Astrocyte (in vitro differentiated cells and primary cell): ENCODE measurements around the gene GTPBP3. TPM values are rescaled to one million over a fixed set of nuclear protein-coding genes. Genes with fewer than 3 reads are reported as not detected.

ENCODE experiments used
- DNase-seq: peaks from one replicate; pipeline ENCODE4 v3.0.0-alpha.2; 2010; ENCODE audit warnings: low read depth
- FAIRE-seq: peaks from 2 replicates; lab custom pipeline; 2011; peaks lifted over from hg19 to GRCh38; lab: Jason Lieb, UNC
- H2AFZ ChIP-seq: 2 replicates; pipeline ENCODE4 v1.6.0; 2012; ENCODE audit warnings: low read depth, low read length, inconsistent platforms
- H3K27ac ChIP-seq: 2 replicates; pipeline ENCODE4 v1.5.1; 2011; ENCODE audit warnings: low read depth, low read length, inconsistent platforms
- H3K27me3 ChIP-seq: 2 replicates; pipeline ENCODE4 v1.6.0; 2011; ENCODE audit warnings: low read length, inconsistent platforms; ENCODE audit not compliant: insufficient read depth
- H3K36me3 ChIP-seq: 2 replicates; pipeline ENCODE4 v1.5.1; 2011; ENCODE audit warnings: low read length, inconsistent platforms; ENCODE audit not compliant: insufficient read depth
- H3K4me1 ChIP-seq: 2 replicates; pipeline ENCODE4 v1.5.1; 2011; ENCODE audit warnings: low read length, inconsistent platforms; ENCODE audit not compliant: insufficient read depth
- H3K4me2 ChIP-seq: 2 replicates; pipeline ENCODE4 v1.6.0; 2012; ENCODE audit warnings: low read length, inconsistent platforms
- H3K4me3 ChIP-seq: 2 replicates; pipeline ENCODE4 v1.5.1; 2011; ENCODE audit warnings: low read depth, mild to moderate bottlenecking, low read length, inconsistent platforms; ENCODE audit not compliant: insufficient read depth
- H3K79me2 ChIP-seq: 2 replicates; pipeline ENCODE4 v1.6.0; 2012; ENCODE audit warnings: mild to moderate bottlenecking, low read length, inconsistent platforms; ENCODE audit not compliant: insufficient read depth
- H3K9ac ChIP-seq: 2 replicates; pipeline ENCODE4 v1.6.0; 2012; ENCODE audit warnings: mild to moderate bottlenecking, low read length, inconsistent platforms
- H3K9me3 ChIP-seq: 2 replicates; pipeline ENCODE4 v1.5.1; 2012; ENCODE audit warnings: low read depth, mild to moderate bottlenecking, low read length, inconsistent platforms; ENCODE audit not compliant: insufficient read depth
- H4K20me1 ChIP-seq: 2 replicates; pipeline ENCODE4 v1.6.0; 2012; ENCODE audit warnings: low read length, inconsistent platforms; ENCODE audit not compliant: insufficient read depth
- H3K27ac Mint-ChIP-seq: one replicate; pipeline ENCODE4 v1.8.0; 2021; ENCODE audit warnings: mild to moderate bottlenecking, mixed read lengths; ENCODE audit not compliant: unreplicated experiment
- H3K27me3 Mint-ChIP-seq: one replicate; pipeline ENCODE4 v1.8.0; 2021; ENCODE audit warnings: low read depth, mixed read lengths; ENCODE audit not compliant: unreplicated experiment
- H3K36me3 Mint-ChIP-seq: one replicate; pipeline ENCODE4 v1.8.0; 2021; ENCODE audit warnings: low read depth, mixed read lengths; ENCODE audit not compliant: unreplicated experiment
- H3K4me1 Mint-ChIP-seq: one replicate; pipeline ENCODE4 v1.8.0; 2021; ENCODE audit warnings: low read depth, mixed read lengths; ENCODE audit not compliant: unreplicated experiment
- H3K4me3 Mint-ChIP-seq: one replicate; pipeline ENCODE4 v1.8.0; 2021; ENCODE audit warnings: mild to moderate bottlenecking, moderate library complexity, mixed read lengths; ENCODE audit not compliant: unreplicated experiment
- H3K9me3 Mint-ChIP-seq: one replicate; pipeline ENCODE4 v1.8.0; 2021; ENCODE audit warnings: mild to moderate bottlenecking, mixed read lengths; ENCODE audit not compliant: unreplicated experiment
- EZH2 ChIP-seq: IDR thresholded peaks from 2 replicates; pipeline ENCODE4 v1.6.1; 2012; ENCODE audit warnings: mild to moderate bottlenecking, low read length, inconsistent platforms; ENCODE audit not compliant: insufficient read depth
- total RNA-seq: library from RNA; stranded (reverse); gene quantifications from 2 replicates; pipeline ENCODE4 v1.2.1, GENCODE V29; 2021
- TF ChIP-seq, protein P1 (sequence below): IDR thresholded peaks from 2 replicates; pipeline ENCODE4 v1.5.1; 2011; ENCODE audit warnings: low read depth, mild to moderate bottlenecking, inconsistent platforms, low read length, moderate library complexity; ENCODE audit not compliant: insufficient read depth

Gene GTPBP3
- total RNA-seq, 1 donor from 2014 or later: 21.7 TPM

DNA sequence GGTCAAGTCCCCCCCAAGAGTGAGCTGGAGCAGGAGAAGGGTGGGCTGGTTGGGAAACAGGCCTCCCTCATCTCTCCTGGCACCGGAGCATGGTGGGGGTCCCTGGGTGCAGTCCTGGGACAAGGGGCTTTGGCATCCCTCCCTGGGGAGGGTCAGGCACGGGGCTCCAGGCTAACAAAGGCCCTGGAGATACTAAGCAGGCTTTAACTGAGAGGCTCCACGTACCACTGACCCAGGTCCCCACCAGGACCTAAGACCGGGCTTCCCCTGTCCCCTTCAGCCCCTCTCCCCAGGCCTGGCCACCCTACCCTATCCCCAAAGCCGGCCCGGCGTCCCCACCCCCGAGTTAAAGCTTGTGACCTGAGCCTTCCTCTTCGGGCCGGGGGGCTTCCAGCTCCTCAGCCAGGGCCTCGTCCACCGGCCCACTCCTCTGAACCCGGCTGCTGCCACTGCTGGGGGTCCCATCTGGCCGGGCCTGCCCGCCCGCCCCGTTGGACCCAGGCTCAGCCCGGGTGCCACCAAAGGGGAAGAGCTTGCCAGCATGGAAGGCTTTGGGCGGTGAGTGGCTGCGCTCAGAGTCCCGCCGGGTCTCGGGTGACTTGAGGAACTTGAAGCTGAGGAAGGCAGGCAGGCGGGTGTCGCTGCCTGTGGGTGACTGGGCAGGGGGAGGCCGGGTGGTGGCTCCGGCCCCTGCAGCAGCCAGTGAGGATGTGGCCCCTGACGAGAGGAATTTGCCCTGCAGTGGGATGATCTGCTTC is 12.8 kb upstream of the GTPBP3 start:
- Histone ChIP-seq H3K27me3 (no peaks in the 10 kb centered on the region), H3K9ac (no peak overlapping the region), H3K4me3 (no peak overlapping the region), H3K4me2 (no peak overlapping the region), H4K20me1 (peaks cover 13% of the 10 kb centered on the region), H2AFZ (no peak overlapping the region), H3K9me3 (no peaks in the 10 kb centered on the region), H3K36me3 (no peaks in the 10 kb centered on the region), H3K79me2 (no peaks in the 10 kb centered on the region), H3K4me1 (peaks cover 3% of the 10 kb centered on the region), H3K27ac (no peak overlapping the region)
- no peak for FAIRE-seq
- Mint-ChIP-seq H3K4me3 (no peak overlapping the region), H3K4me1 (peaks cover 6% of the 10 kb centered on the region), H3K9me3 (no peaks in the 10 kb centered on the region), H3K36me3 (peaks cover 10% of the 10 kb centered on the region), H3K27ac (no peak overlapping the region), H3K27me3 (peaks cover 2% of the 10 kb centered on the region)
- DNase-seq: no peak
- TF ChIP-seq EZH2: no peak
- TF ChIP-seq, protein P1, sequence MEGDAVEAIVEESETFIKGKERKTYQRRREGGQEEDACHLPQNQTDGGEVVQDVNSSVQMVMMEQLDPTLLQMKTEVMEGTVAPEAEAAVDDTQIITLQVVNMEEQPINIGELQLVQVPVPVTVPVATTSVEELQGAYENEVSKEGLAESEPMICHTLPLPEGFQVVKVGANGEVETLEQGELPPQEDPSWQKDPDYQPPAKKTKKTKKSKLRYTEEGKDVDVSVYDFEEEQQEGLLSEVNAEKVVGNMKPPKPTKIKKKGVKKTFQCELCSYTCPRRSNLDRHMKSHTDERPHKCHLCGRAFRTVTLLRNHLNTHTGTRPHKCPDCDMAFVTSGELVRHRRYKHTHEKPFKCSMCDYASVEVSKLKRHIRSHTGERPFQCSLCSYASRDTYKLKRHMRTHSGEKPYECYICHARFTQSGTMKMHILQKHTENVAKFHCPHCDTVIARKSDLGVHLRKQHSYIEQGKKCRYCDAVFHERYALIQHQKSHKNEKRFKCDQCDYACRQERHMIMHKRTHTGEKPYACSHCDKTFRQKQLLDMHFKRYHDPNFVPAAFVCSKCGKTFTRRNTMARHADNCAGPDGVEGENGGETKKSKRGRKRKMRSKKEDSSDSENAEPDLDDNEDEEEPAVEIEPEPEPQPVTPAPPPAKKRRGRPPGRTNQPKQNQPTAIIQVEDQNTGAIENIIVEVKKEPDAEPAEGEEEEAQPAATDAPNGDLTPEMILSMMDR: no peak

DNA sequence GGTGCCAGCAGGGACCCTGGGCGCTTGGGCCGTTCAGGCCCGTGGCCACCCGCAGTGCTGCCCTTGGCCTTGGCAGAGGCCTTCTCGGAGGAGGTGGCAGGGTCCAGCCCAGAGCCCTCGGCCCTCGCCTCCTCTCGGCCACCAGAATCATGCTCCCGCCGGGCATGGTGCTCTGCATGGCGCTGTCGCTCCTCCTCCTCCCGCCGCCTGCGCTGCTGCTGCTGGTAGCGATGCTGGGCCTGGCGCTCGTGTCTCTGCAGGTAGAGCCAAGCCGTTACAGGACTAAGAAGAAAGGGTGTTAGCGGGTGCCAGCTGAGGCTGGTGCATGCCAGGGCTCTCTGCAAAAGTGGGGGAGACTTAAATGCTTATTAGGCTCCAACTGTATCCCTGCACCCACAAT is 12.2 kb upstream of the GTPBP3 start:
- peaks cover 2% of the 10 kb centered on the region for H3K27me3 Mint-ChIP-seq
- H3K36me3 ChIP-seq: no peaks in the 10 kb centered on the region
- peaks cover 6% of the 10 kb centered on the region for H3K4me1 Mint-ChIP-seq
- H3K27me3 ChIP-seq: no peaks in the 10 kb centered on the region
- H3K4me1 ChIP-seq: peaks cover 3% of the 10 kb centered on the region
- no peak overlapping the region for H3K4me2 ChIP-seq
- no peak overlapping the region for H3K4me3 Mint-ChIP-seq
- H3K9me3 Mint-ChIP-seq: no peaks in the 10 kb centered on the region
- no peak for DNase-seq
- H3K27ac ChIP-seq: no peak overlapping the region
- H3K4me3 ChIP-seq: no peak overlapping the region
- H3K9ac ChIP-seq: no peak overlapping the region
- no peak for FAIRE-seq
- no peak overlapping the region for H3K27ac Mint-ChIP-seq
- no peak for TF ChIP-seq EZH2
- TF ChIP-seq, protein P1: no peak
- no peak overlapping the region for H2AFZ ChIP-seq
- peaks cover 13% of the 10 kb centered on the region for H4K20me1 ChIP-seq
- no peaks in the 10 kb centered on the region for H3K79me2 ChIP-seq
- no peaks in the 10 kb centered on the region for H3K9me3 ChIP-seq
- peaks cover 5% of the 10 kb centered on the region for H3K36me3 Mint-ChIP-seq
